Calu3 (cell line): Measurements from ENCODE around the gene FBN3. TPM values are rescaled to one million over a fixed set of nuclear protein-coding genes. Genes with fewer than 3 reads are reported as not detected.
"Not testable (repeated sequence)": the region's sequence is repeated elsewhere in the genome, so short reads cannot be mapped to it uniquely, and the experiment has no call there.

Source experiments
- BruUV-seq: library from RNA; stranded (reverse); fragments of 400-500 nt; replicated peaks from 2 replicates; lab custom pipeline; 2021; lab: Mats Ljungman, UMichigan
- CTCF ChIA-PET: fragments of 300-600 bp; sonication (Branson Sonifier 250); formaldehyde crosslinking; loops from one replicate; lab custom pipeline; 2022; ENCODE audit warnings: antibody characterized with exemption; lab: Charles Lee
- DNase-seq: peaks from one replicate; pipeline ENCODE4 v3.0.0; 2022
- H3K27ac Mint-ChIP-seq: one replicate; pipeline ENCODE4 v1.8.0; 2022; ENCODE audit warnings: mixed read lengths; ENCODE audit not compliant: unreplicated experiment
- H3K27me3 Mint-ChIP-seq: one replicate; pipeline ENCODE4 v1.8.0; 2022; ENCODE audit warnings: mixed read lengths; ENCODE audit not compliant: unreplicated experiment
- H3K36me3 Mint-ChIP-seq: one replicate; pipeline ENCODE4 v1.8.0; 2022; ENCODE audit warnings: mild to moderate bottlenecking, moderate library complexity, mixed read lengths; ENCODE audit not compliant: insufficient read depth, unreplicated experiment
- H3K4me1 Mint-ChIP-seq: one replicate; pipeline ENCODE4 v1.8.0; 2022; ENCODE audit warnings: mild to moderate bottlenecking, low read depth, mixed read lengths; ENCODE audit not compliant: unreplicated experiment
- H3K4me3 Mint-ChIP-seq: one replicate; pipeline ENCODE4 v1.8.0; 2022; ENCODE audit warnings: mild to moderate bottlenecking, low read depth, moderate library complexity, mixed read lengths; ENCODE audit not compliant: unreplicated experiment
- H3K9me3 Mint-ChIP-seq: one replicate; pipeline ENCODE4 v1.8.0; 2022; ENCODE audit warnings: low read depth, mixed read lengths; ENCODE audit not compliant: unreplicated experiment
- CTCF ChIP-seq: fragments of 200-600 bp; IDR thresholded peaks from one replicate; pipeline ENCODE4 v1.8.0; 2022; ENCODE audit warnings: antibody characterized with exemption; ENCODE audit not compliant: unreplicated experiment
- intact Hi-C: fragments of 100-400 bp; cut with micrococcal nuclease; formaldehyde crosslinking; loops from one replicate; pipeline ENCODE4 v1.10.0; 2022; ENCODE audit not compliant: unreplicated experiment
- total RNA-seq: library from RNA; stranded (reverse); gene quantifications from 2 replicates; pipeline ENCODE4 v1.2.3, GENCODE V29; 2022

FBN3 gene
- total RNA-seq, 1 experiment from 2014 or later = not detected

GRCh38 chr19:8168537-8168936 lies 19.1 kb upstream of the FBN3 start:
- intact Hi-C loops = no loop called here
- no peak overlapping the region for H3K27ac Mint-ChIP-seq
- no peak for TF ChIP-seq CTCF
- no peaks in the 10 kb centered on the region for H3K4me1 Mint-ChIP-seq
- H3K4me3 Mint-ChIP-seq = no peak overlapping the region
- H3K36me3 Mint-ChIP-seq = no peaks in the 10 kb centered on the region
- CTCF ChIA-PET = interaction anchor here (0.7 kb wide), 1 partner anchor 10 kb away, joined by 7 read pairs; no protein-coding TSS in a partner anchor
- no TSS peak for BruUV-seq
- peaks cover 13% of the 10 kb centered on the region for H3K27me3 Mint-ChIP-seq
- no peak for DNase-seq
- H3K9me3 Mint-ChIP-seq = no peaks in the 10 kb centered on the region

DNA sequence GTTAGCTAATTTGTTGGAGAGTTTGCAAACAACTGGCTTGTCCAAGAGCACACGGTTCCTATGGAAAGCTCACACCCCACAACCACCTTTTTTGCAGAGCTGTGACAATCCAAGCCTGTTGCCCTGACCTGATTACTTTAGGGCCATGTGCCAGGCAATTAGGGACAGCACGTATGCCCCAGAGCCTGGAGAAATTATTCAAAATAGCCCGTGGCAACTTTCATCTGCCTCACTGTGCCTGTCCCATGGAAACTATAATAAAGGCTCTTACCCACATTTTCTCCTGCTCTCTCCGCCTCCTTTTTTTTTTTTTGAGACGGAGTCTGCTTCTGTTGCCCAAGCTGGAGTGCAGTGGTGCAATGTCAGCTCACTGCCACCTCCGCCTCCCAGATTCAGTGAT lies 18.6 kb upstream of the FBN3 start:
- DNase-seq = no peak

DNA sequence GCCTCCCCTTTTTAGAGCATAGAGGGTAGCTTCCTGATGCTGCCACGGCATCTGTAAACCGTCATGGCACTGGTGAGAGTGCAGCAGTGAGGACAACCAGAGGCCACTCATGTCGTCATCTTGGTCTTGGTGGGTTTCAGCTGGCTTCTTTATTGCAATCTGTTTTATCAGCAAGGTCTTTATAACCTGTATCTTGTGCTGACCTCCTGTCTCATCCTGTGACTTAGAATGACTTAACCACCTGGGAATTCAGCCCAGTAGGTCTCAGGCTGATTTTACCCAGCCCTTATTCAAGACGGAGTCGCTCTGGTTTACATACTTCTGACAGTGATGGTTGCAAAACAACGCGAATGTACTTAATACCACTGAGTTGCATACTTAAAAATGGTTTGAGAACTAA lies 14.4 kb upstream of the FBN3 start:
- CTCF ChIA-PET = no interaction called here
- Mint-ChIP-seq H3K4me3 (no peak overlapping the region), H3K36me3 (no peaks in the 10 kb centered on the region), H3K9me3 (no peaks in the 10 kb centered on the region), H3K27ac (no peak overlapping the region), H3K27me3 (peaks cover 13% of the 10 kb centered on the region), H3K4me1 (no peaks in the 10 kb centered on the region)
- BruUV-seq = no TSS peak
- DNase-seq = no peak
- no peak for TF ChIP-seq CTCF
- intact Hi-C loops = no loop called here

More for the DNA sequence above, 18.6 kb upstream of the FBN3 start:
- H3K9me3 Mint-ChIP-seq = no peaks in the 10 kb centered on the region
- H3K27ac Mint-ChIP-seq = no peak overlapping the region
- no peak overlapping the region for H3K4me3 Mint-ChIP-seq
- H3K27me3 Mint-ChIP-seq = peaks cover 13% of the 10 kb centered on the region
- CTCF ChIA-PET = interaction anchor here (0.6 to 0.7 kb wide), 2 partner anchors 9 kb away, joined by 4 to 7 read pairs; no protein-coding TSS in a partner anchor
- no peaks in the 10 kb centered on the region for H3K4me1 Mint-ChIP-seq
- BruUV-seq = no TSS peak
- no peaks in the 10 kb centered on the region for H3K36me3 Mint-ChIP-seq
- intact Hi-C loops = no loop called here
- TF ChIP-seq CTCF = no peak

DNA sequence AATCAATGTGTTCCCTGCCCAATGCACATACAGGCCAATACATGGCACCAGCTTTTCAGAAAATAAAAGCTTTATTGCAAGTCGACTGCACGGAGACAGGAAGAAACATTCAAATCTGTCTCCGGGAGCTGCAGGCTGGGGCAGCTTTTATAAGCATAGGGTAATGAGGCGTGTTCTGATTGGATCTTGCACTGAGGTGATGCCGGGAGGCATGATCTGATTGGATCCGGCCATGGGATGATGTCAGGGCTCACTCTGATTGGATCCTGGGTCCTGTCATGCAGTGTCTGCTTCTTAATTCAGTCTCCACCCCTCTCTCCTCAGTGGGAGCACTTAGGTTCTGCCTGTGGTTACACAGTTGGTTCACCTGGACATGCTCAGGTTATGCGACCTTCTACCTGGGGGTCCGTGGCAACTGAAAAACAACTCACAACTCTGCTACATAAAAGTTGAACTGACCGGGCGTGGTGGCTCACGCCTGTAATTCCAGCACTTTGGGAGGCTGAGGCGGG lies 11.8 kb upstream of the FBN3 start:
- CTCF ChIA-PET = no interaction called here
- no peak overlapping the region for H3K27ac Mint-ChIP-seq
- intact Hi-C loops = no loop called here
- BruUV-seq = no TSS peak
- no peak overlapping the region for H3K4me3 Mint-ChIP-seq
- H3K4me1 Mint-ChIP-seq = no peaks in the 10 kb centered on the region
- no peaks in the 10 kb centered on the region for H3K36me3 Mint-ChIP-seq
- TF ChIP-seq CTCF = no peak
- peaks cover 12% of the 10 kb centered on the region for H3K27me3 Mint-ChIP-seq
- DNase-seq = no peak
- H3K9me3 Mint-ChIP-seq = no peaks in the 10 kb centered on the region

DNA sequence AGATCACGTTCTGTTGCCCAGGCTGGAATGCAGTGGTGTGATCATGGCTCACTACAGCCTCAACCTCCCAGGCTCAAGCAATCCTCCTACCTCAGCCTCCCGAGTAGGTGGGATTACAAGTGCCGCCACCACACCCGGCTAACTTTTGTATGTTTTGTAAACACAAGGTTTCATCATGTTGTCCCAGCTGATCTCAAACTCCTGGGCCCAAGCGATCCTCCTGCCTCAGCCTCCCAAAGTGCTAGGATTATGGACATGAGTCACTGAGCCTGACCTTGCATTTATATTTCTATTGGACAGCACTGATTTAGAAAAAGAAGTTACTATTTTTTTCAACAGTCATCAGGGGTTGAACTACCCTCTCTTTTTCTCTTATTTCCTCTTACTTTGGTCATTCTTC lies 9.9 kb upstream of the FBN3 start:
- H3K4me3 Mint-ChIP-seq, H3K9me3 Mint-ChIP-seq, H3K36me3 Mint-ChIP-seq, BruUV-seq, H3K27ac Mint-ChIP-seq, H3K27me3 Mint-ChIP-seq, intact Hi-C loops, DNase-seq: not testable (repeated sequence)
- H3K4me1 Mint-ChIP-seq = peaks cover 16% of the 10 kb centered on the region
- CTCF ChIA-PET = interaction anchor here (1.0 kb wide), 1 partner anchor 97 kb away, joined by 3 read pairs; no protein-coding TSS in a partner anchor
